ENCODE data around the gene PRKN.

Gene PRKN

GRCh38 chr6:162217811-162218493, 509.6 kb downstream of the PRKN start:
- Histone ChIP-seq H3K9me3 (ENCODE audit: control insufficient read depth in 5 of 5, low read length in 5 of 5) (no peaks in the 10 kb centered on the region), H3K36me3 (ENCODE audit: control insufficient read depth in 5 of 5, insufficient read depth in 5 of 5, low read length in 5 of 5) (no peaks in the 10 kb centered on the region), H3K4me1 (ENCODE audit: control insufficient read depth in 5 of 5, insufficient read depth in 5 of 5, low read length in 5 of 5) (no peaks in the 10 kb centered on the region), H3K4me3 (ENCODE audit: low read depth in 1 of 5, low read length in 5 of 5) (no peak overlapping the region), H3K27ac (ENCODE audit: low read depth, low read length) (no peak overlapping the region), H3K27me3 (ENCODE audit: control insufficient read depth in 5 of 5, insufficient read depth in 4 of 5, low read length in 5 of 5) (no peaks in the 10 kb centered on the region), H3K9ac (ENCODE audit: low read length in 5 of 5) (no peak overlapping the region)

- H3K27ac ChIP-seq (ENCODE audit: low read depth, low read length): no peak overlapping the region
- H3K9me3 ChIP-seq (ENCODE audit: control insufficient read depth in 5 of 5, low read length in 5 of 5): no peaks in the 10 kb centered on the region
- H3K36me3 ChIP-seq (ENCODE audit: control insufficient read depth in 5 of 5, insufficient read depth in 5 of 5, low read length in 5 of 5): no peaks in the 10 kb centered on the region
- H3K9ac ChIP-seq (ENCODE audit: low read length in 5 of 5): no peak overlapping the region
- no peaks in the 10 kb centered on the region for H3K4me1 ChIP-seq (ENCODE audit: control insufficient read depth in 5 of 5, insufficient read depth in 5 of 5, low read length in 5 of 5)
- no peaks in the 10 kb centered on the region for H3K27me3 ChIP-seq (ENCODE audit: control insufficient read depth in 5 of 5, insufficient read depth in 4 of 5, low read length in 5 of 5)
- H3K4me3 ChIP-seq (ENCODE audit: low read depth in 1 of 5, low read length in 5 of 5): no peak overlapping the region
These were observed 510.5 kb downstream of the PRKN start for GRCh38 chr6:162217058-162217457.

DNA sequence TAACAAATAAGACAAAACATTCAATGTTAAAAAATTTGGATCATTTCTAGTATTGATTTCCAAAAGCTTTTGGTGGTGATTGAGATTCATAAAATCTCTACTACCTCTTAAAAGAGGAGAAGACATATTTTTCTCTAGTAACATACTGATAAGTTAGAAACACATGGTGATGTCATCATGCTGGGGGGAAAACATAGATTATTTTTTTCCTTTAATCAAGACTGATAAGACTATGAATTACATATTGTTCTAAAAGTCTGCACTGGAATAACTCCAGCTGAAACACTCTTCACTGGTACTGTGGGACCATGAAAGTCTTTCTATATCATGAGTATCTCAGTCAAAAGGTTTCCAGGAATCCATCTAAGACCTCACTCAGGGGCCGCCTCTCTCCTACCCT, 515.8 kb downstream of the PRKN start:
- Histone ChIP-seq H3K36me3 (ENCODE audit: control insufficient read depth in 5 of 5, insufficient read depth in 5 of 5, low read length in 5 of 5) (no peaks in the 10 kb centered on the region), H3K27ac (ENCODE audit: low read depth, low read length) (no peak overlapping the region), H3K27me3 (ENCODE audit: control insufficient read depth in 5 of 5, insufficient read depth in 4 of 5, low read length in 5 of 5) (no peaks in the 10 kb centered on the region), H3K4me1 (ENCODE audit: control insufficient read depth in 5 of 5, insufficient read depth in 5 of 5, low read length in 5 of 5) (no peaks in the 10 kb centered on the region), H3K9me3 (ENCODE audit: control insufficient read depth in 5 of 5, low read length in 5 of 5) (peaks cover 0 to 2% (median 0%) of the 10 kb centered on the region in 5 donors), H3K9ac (ENCODE audit: low read length in 5 of 5) (no peak overlapping the region), H3K4me3 (ENCODE audit: low read depth in 1 of 5, low read length in 5 of 5) (no peak overlapping the region)

DNA sequence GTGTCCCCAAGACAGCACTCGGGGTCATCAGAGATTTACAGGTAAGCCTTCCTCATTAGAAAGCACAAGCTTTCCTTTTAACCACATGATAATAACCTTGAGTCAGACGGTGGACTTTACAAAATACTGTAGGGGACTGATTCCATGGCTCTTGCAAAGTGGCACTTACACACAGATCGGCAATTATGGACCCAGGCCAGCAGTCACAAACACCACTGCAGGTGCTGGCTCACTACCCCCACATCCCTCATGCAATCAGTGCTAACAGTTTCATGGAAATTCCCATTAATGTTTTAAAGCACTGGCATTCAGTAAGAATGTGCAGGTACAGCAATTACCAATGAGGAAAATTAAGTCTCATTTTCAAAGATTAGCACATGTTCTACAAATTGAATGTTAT, 516.5 kb downstream of the PRKN start:
- Histone ChIP-seq H3K4me3 (ENCODE audit: low read depth in 1 of 5, low read length in 5 of 5) (no peak overlapping the region), H3K27me3 (ENCODE audit: control insufficient read depth in 5 of 5, insufficient read depth in 4 of 5, low read length in 5 of 5) (no peaks in the 10 kb centered on the region), H3K36me3 (ENCODE audit: control insufficient read depth in 5 of 5, insufficient read depth in 5 of 5, low read length in 5 of 5) (no peaks in the 10 kb centered on the region), H3K27ac (ENCODE audit: low read depth, low read length) (no peak overlapping the region), H3K9me3 (ENCODE audit: control insufficient read depth in 5 of 5, low read length in 5 of 5) (peaks cover 0 to 2% (median 0%) of the 10 kb centered on the region in 5 donors), H3K9ac (ENCODE audit: low read length in 5 of 5) (no peak overlapping the region), H3K4me1 (ENCODE audit: control insufficient read depth in 5 of 5, insufficient read depth in 5 of 5, low read length in 5 of 5) (no peaks in the 10 kb centered on the region)

DNA sequence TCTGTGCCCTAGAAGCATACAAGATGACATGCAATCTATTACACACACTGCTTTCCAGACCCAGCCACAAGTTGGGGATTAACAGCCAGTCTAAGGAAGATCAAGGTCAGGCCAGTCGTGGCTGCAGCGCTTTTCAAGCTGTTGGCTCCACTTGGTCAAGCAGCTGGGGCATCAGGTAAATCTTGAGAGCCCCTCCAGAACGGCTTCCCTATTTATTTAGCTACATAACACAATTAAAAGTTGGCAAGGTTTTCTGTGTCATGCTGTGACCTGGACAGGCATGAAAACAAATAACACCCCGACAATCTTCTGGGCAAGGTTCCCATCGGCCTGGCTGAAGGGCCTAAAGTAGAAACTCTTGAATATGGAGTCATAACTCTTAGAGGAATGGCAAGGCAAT, 524.3 kb downstream of the PRKN start:
- H3K4me3 ChIP-seq (ENCODE audit: low read depth in 1 of 5, low read length in 5 of 5): no peak overlapping the region
- no peak overlapping the region for H3K9ac ChIP-seq (ENCODE audit: low read length in 5 of 5)
- no peaks in the 10 kb centered on the region for H3K27me3 ChIP-seq (ENCODE audit: control insufficient read depth in 5 of 5, insufficient read depth in 4 of 5, low read length in 5 of 5)
- H3K27ac ChIP-seq (ENCODE audit: low read depth, low read length): no peak overlapping the region
- no peaks in the 10 kb centered on the region for H3K9me3 ChIP-seq (ENCODE audit: control insufficient read depth in 5 of 5, low read length in 5 of 5)
- peaks cover 3 to 22% (median 10%) of the 10 kb centered on the region in 5 donors for H3K4me1 ChIP-seq (ENCODE audit: control insufficient read depth in 5 of 5, insufficient read depth in 5 of 5, low read length in 5 of 5)
- no peaks in the 10 kb centered on the region for H3K36me3 ChIP-seq (ENCODE audit: control insufficient read depth in 5 of 5, insufficient read depth in 5 of 5, low read length in 5 of 5)

GRCh38 chr6:162200945-162201690, 526.4 kb downstream of the PRKN start:
- peak overlapping the region in 1 of 5 donors; percentile 42 for H3K4me3 ChIP-seq (ENCODE audit: low read depth in 1 of 5, low read length in 5 of 5)
- H3K4me1 ChIP-seq (ENCODE audit: control insufficient read depth in 5 of 5, insufficient read depth in 5 of 5, low read length in 5 of 5): peaks cover 3 to 22% (median 10%) of the 10 kb centered on the region in 5 donors
- H3K27me3 ChIP-seq (ENCODE audit: control insufficient read depth in 5 of 5, insufficient read depth in 4 of 5, low read length in 5 of 5): no peaks in the 10 kb centered on the region
- no peaks in the 10 kb centered on the region for H3K9me3 ChIP-seq (ENCODE audit: control insufficient read depth in 5 of 5, low read length in 5 of 5)
- no peaks in the 10 kb centered on the region for H3K36me3 ChIP-seq (ENCODE audit: control insufficient read depth in 5 of 5, insufficient read depth in 5 of 5, low read length in 5 of 5)
- H3K27ac ChIP-seq (ENCODE audit: low read depth, low read length): no peak overlapping the region
- H3K9ac ChIP-seq (ENCODE audit: low read length in 5 of 5): no peak overlapping the region

DNA sequence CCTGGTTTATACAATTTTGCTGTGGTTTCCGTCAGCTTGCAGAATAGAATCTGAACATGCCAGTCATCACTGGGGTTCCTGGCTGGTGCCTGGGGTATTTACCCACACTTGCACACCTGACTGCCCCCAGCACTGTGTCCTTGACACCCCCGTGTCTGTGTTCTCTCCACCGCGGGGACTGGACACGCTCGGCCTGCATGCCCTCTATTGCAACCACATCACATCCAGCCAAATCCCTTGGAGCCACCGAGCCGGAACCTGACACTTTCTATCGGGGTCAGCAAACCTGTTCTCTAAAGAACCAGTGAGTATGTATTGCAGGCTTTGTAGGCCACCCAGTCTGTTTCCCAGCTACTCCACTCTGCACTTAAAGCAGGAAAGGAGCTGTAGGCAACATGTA, 527.5 kb downstream of the PRKN start:
- Histone ChIP-seq H3K9ac (ENCODE audit: low read length in 5 of 5) (no peak overlapping the region), H3K4me3 (ENCODE audit: low read depth in 1 of 5, low read length in 5 of 5) (no peak overlapping the region), H3K9me3 (ENCODE audit: control insufficient read depth in 5 of 5, low read length in 5 of 5) (no peaks in the 10 kb centered on the region), H3K4me1 (ENCODE audit: control insufficient read depth in 5 of 5, insufficient read depth in 5 of 5, low read length in 5 of 5) (peaks cover 3 to 25% (median 10%) of the 10 kb centered on the region in 5 donors), H3K36me3 (ENCODE audit: control insufficient read depth in 5 of 5, insufficient read depth in 5 of 5, low read length in 5 of 5) (no peaks in the 10 kb centered on the region), H3K27me3 (ENCODE audit: control insufficient read depth in 5 of 5, insufficient read depth in 4 of 5, low read length in 5 of 5) (no peaks in the 10 kb centered on the region), H3K27ac (ENCODE audit: low read depth, low read length) (no peak overlapping the region)

DNA sequence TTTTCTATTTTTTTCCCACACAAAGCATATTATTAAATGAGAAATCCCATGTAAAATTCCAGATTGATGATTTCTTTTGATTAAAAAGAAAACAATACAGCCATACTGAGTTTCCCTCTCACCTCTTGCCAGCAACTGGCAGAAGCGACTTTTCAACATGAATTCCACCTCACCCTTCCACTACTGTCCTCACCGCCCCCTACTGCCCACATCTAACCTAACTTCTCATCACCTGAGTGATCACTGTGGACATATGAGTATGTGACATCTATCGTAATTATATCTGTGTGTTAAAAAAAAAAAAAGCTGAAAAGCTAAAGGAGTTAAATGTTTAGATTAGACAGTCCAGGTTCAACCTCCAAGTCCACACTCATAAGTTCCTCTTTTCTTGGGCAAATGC, 528.6 kb downstream of the PRKN start:
- Histone ChIP-seq H3K36me3 (ENCODE audit: control insufficient read depth in 5 of 5, insufficient read depth in 5 of 5, low read length in 5 of 5) (no peaks in the 10 kb centered on the region), H3K4me3 (ENCODE audit: low read depth in 1 of 5, low read length in 5 of 5) (no peak overlapping the region), H3K27me3 (ENCODE audit: control insufficient read depth in 5 of 5, insufficient read depth in 4 of 5, low read length in 5 of 5) (no peaks in the 10 kb centered on the region), H3K9me3 (ENCODE audit: control insufficient read depth in 5 of 5, low read length in 5 of 5) (no peaks in the 10 kb centered on the region), H3K9ac (ENCODE audit: low read length in 5 of 5) (no peak overlapping the region), H3K4me1 (ENCODE audit: control insufficient read depth in 5 of 5, insufficient read depth in 5 of 5, low read length in 5 of 5) (peaks cover 3 to 25% (median 10%) of the 10 kb centered on the region in 5 donors), H3K27ac (ENCODE audit: low read depth, low read length) (no peak overlapping the region)

DNA sequence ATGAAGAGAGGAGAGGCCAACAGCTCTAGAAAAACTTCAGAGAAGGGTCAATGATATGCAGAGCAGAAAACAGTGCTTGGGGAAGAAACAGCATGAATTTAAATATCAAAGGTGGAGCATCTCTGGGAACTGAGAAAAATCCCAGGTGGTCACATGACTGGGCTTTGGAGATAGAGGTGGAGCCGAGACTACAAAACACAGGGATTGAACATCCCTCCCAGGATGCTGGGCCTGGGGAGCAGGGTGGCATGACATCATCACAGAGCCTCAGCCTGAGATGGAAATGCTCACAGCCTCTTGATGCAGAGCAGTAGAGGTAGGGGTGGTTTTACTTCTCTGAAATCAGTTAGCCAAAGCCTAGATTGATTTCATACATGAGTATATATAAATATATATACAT, 529.5 kb downstream of the PRKN start:
- Histone ChIP-seq H3K9ac (ENCODE audit: low read length in 5 of 5) (no peak overlapping the region), H3K27ac (ENCODE audit: low read depth, low read length) (no peak overlapping the region), H3K4me3 (ENCODE audit: low read depth in 1 of 5, low read length in 5 of 5) (no peak overlapping the region), H3K9me3 (ENCODE audit: control insufficient read depth in 5 of 5, low read length in 5 of 5) (no peaks in the 10 kb centered on the region), H3K36me3 (ENCODE audit: control insufficient read depth in 5 of 5, insufficient read depth in 5 of 5, low read length in 5 of 5) (no peaks in the 10 kb centered on the region), H3K27me3 (ENCODE audit: control insufficient read depth in 5 of 5, insufficient read depth in 4 of 5, low read length in 5 of 5) (no peaks in the 10 kb centered on the region), H3K4me1 (ENCODE audit: control insufficient read depth in 5 of 5, insufficient read depth in 5 of 5, low read length in 5 of 5) (peaks cover 3 to 25% (median 10%) of the 10 kb centered on the region in 5 donors)

DNA sequence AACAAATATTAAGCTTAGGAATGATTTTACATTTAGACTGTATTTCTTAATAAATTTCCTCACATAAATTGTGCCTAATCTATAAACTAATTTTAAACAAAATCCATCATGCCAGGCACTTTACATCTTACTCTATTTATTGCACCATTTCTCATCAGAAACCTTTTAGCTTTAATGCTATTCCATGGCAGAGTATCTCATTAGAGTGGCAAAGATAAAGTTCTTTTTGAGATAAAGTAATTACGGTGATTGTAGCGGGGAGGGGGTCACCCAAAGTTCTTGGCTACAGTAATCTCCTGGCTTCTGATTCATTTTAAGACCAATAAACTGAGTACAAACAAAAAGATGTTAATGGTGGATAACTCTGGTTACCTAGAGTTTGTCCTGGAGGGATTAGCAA, 532.1 kb downstream of the PRKN start:
- H3K9ac ChIP-seq (ENCODE audit: low read length in 5 of 5): no peak overlapping the region
- no peak overlapping the region for H3K4me3 ChIP-seq (ENCODE audit: low read depth in 1 of 5, low read length in 5 of 5)
- H3K27ac ChIP-seq (ENCODE audit: low read depth, low read length): no peak overlapping the region
- H3K9me3 ChIP-seq (ENCODE audit: control insufficient read depth in 5 of 5, low read length in 5 of 5): no peaks in the 10 kb centered on the region
- no peaks in the 10 kb centered on the region for H3K27me3 ChIP-seq (ENCODE audit: control insufficient read depth in 5 of 5, insufficient read depth in 4 of 5, low read length in 5 of 5)
- H3K36me3 ChIP-seq (ENCODE audit: control insufficient read depth in 5 of 5, insufficient read depth in 5 of 5, low read length in 5 of 5): no peaks in the 10 kb centered on the region
- H3K4me1 ChIP-seq (ENCODE audit: control insufficient read depth in 5 of 5, insufficient read depth in 5 of 5, low read length in 5 of 5): peaks cover 0 to 14% (median under 1%) of the 10 kb centered on the region in 5 donors
